Karpas-422 (cell line): Measurements from ENCODE around the gene IFIT1. TPM values are rescaled to one million over a fixed set of nuclear protein-coding genes. Genes with fewer than 3 reads are reported as not detected.
"Not testable (repeated sequence)": the region's sequence is repeated elsewhere in the genome, so short reads cannot be mapped to it uniquely, and the experiment has no call there.

Source experiments
- DNase-seq: peaks from one replicate; pipeline ENCODE4 v3.0.0-alpha.2; 2015
- H2AFZ ChIP-seq: fragments of 200-600 bp; sonication (generic); 2 replicates; pipeline ENCODE4 v1.6.1; 2014; ENCODE audit warnings: antibody characterized with exemption, low read length, mixed read lengths
- H3K27ac ChIP-seq: fragments of 200-600 bp; sonication (generic); 2 replicates; pipeline ENCODE4 v1.5.1; 2014; ENCODE audit warnings: mild to moderate bottlenecking, low read length, moderate library complexity
- H3K27me3 ChIP-seq: fragments of 200-600 bp; sonication (generic); 2 replicates; pipeline ENCODE4 v1.6.1; 2014; ENCODE audit warnings: low read length, mixed read lengths
- H3K36me3 ChIP-seq: fragments of 200-600 bp; sonication (generic); 2 replicates; pipeline ENCODE4 v1.6.1; 2014; ENCODE audit warnings: low read length, mixed read lengths; ENCODE audit not compliant: insufficient read depth
- H3K4me1 ChIP-seq: fragments of 200-600 bp; sonication (generic); 2 replicates; pipeline ENCODE4 v1.6.1; 2014; ENCODE audit warnings: mild to moderate bottlenecking, low read length, mixed read lengths
- H3K4me2 ChIP-seq: fragments of 200-600 bp; sonication (generic); 2 replicates; pipeline ENCODE4 v1.6.1; 2014; ENCODE audit warnings: low read length, low read depth, mild to moderate bottlenecking; ENCODE audit not compliant: poor library complexity, severe bottlenecking
- H3K4me3 ChIP-seq: fragments of 200-600 bp; sonication (generic); 2 replicates; pipeline ENCODE4 v1.5.1; 2014; ENCODE audit warnings: mild to moderate bottlenecking, antibody characterized with exemption, low read length, mixed read lengths
- H3K79me2 ChIP-seq: fragments of 200-600 bp; sonication (generic); 2 replicates; pipeline ENCODE4 v1.6.1; 2014; ENCODE audit warnings: mild to moderate bottlenecking, low read length, mixed read lengths
- H3K9ac ChIP-seq: fragments of 200-600 bp; sonication (generic); 2 replicates; pipeline ENCODE4 v1.6.0; 2014; ENCODE audit warnings: low read length
- H3K9me2 ChIP-seq: fragments of 200-600 bp; sonication (generic), shearing (Covaris generic); replicated peaks from 2 replicates; pipeline ENCODE4 v1.6.0; 2014; ENCODE audit warnings: mild to moderate bottlenecking, low read length, moderate library complexity; ENCODE audit not compliant: insufficient read depth
- H3K9me3 ChIP-seq: fragments of 300-700, 200-600 bp; sonication (generic); 2 replicates; pipeline ENCODE4 v1.6.1; 2014; ENCODE audit warnings: low read length, mixed read lengths
- H4K20me1 ChIP-seq: fragments of 200-600 bp; sonication (generic); 2 replicates; pipeline ENCODE4 v1.6.1; 2014; ENCODE audit warnings: mild to moderate bottlenecking, antibody characterized with exemption, low read length, low read depth; ENCODE audit not compliant: insufficient read depth
- total RNA-seq: library from RNA; depleted of rRNA; stranded (reverse); fragments of >200 nt; shearing (Covaris generic); gene quantifications from 2 replicates; pipeline ENCODE4 v1.2.3, GENCODE V29; 2014; ENCODE audit warnings: low replicate concordance

IFIT1 gene
- total RNA-seq, 1 experiment from 2014 or later: 0.30 TPM

- no peak overlapping the region for H3K9ac ChIP-seq
- no peak overlapping the region for H3K4me3 ChIP-seq
- no peaks in the 10 kb centered on the region for H3K79me2 ChIP-seq
- H3K36me3 ChIP-seq: no peaks in the 10 kb centered on the region
- no peaks in the 10 kb centered on the region for H3K4me1 ChIP-seq
- no peaks in the 10 kb centered on the region for H4K20me1 ChIP-seq
- H3K9me3 ChIP-seq: no peaks in the 10 kb centered on the region
- no peak overlapping the region for H2AFZ ChIP-seq
- no peaks in the 10 kb centered on the region for H3K27me3 ChIP-seq
- no peak overlapping the region for H3K27ac ChIP-seq
- H3K4me2 ChIP-seq: no peak overlapping the region
- H3K9me2 ChIP-seq: no peaks in the 10 kb centered on the region
- no peak for DNase-seq
Observed at GRCh38 chr10:89399956-89400355, 7.5 kb downstream of the IFIT1 start.

GRCh38 chr10:89403043-89403442, 10.6 kb downstream of the IFIT1 start:
- Histone ChIP-seq H3K27me3 (no peaks in the 10 kb centered on the region), H3K4me2 (no peak overlapping the region), H3K9ac (no peak overlapping the region), H3K4me1 (no peaks in the 10 kb centered on the region), H3K4me3 (no peak overlapping the region), H3K27ac (no peak overlapping the region), H3K36me3 (no peaks in the 10 kb centered on the region), H4K20me1 (no peaks in the 10 kb centered on the region), H3K79me2 (no peaks in the 10 kb centered on the region), H3K9me2 (no peaks in the 10 kb centered on the region), H2AFZ (no peak overlapping the region), H3K9me3 (no peaks in the 10 kb centered on the region)
- no peak for DNase-seq

- no peak overlapping the region for H3K4me3 ChIP-seq
- no peak for DNase-seq
- H3K9me3 ChIP-seq: no peaks in the 10 kb centered on the region
- no peaks in the 10 kb centered on the region for H3K79me2 ChIP-seq
- no peak overlapping the region for H3K9ac ChIP-seq
- H3K27ac ChIP-seq: no peak overlapping the region
- H3K27me3 ChIP-seq: no peaks in the 10 kb centered on the region
- no peaks in the 10 kb centered on the region for H3K9me2 ChIP-seq
- no peaks in the 10 kb centered on the region for H4K20me1 ChIP-seq
- H3K4me2 ChIP-seq: no peak overlapping the region
- no peaks in the 10 kb centered on the region for H3K4me1 ChIP-seq
- H2AFZ ChIP-seq: no peak overlapping the region
- H3K36me3 ChIP-seq: no peaks in the 10 kb centered on the region
Observed at GRCh38 chr10:89404104-89405047, 12.0 kb downstream of the IFIT1 start.

- not testable (repeated sequence) for DNase-seq, H3K4me3 ChIP-seq, H3K9me2 ChIP-seq, H3K27ac ChIP-seq, H2AFZ ChIP-seq, H3K9ac ChIP-seq, H3K4me1 ChIP-seq, H3K79me2 ChIP-seq, H3K36me3 ChIP-seq, H3K4me2 ChIP-seq, H3K9me3 ChIP-seq, H4K20me1 ChIP-seq, H3K27me3 ChIP-seq
Observed at GRCh38 chr10:89406178-89406577, 13.8 kb downstream of the IFIT1 start.

- H3K79me2 ChIP-seq, H3K4me1 ChIP-seq: not testable (repeated sequence)
Observed at GRCh38 chr10:89407792-89408191, 15.4 kb downstream of the IFIT1 start.

GRCh38 chr10:89409282-89409681, 16.9 kb downstream of the IFIT1 start:
- not testable (repeated sequence) for H3K4me2 ChIP-seq, H4K20me1 ChIP-seq, H3K9me2 ChIP-seq, H3K27me3 ChIP-seq, DNase-seq, H3K36me3 ChIP-seq, H3K79me2 ChIP-seq, H3K27ac ChIP-seq, H3K9me3 ChIP-seq, H3K9ac ChIP-seq, H3K4me3 ChIP-seq, H3K4me1 ChIP-seq, H2AFZ ChIP-seq

More at GRCh38 chr10:89407792-89408191, 15.4 kb downstream of the IFIT1 start:
- not testable (repeated sequence) for H3K9me2 ChIP-seq, DNase-seq, H3K9me3 ChIP-seq, H3K4me3 ChIP-seq, H3K9ac ChIP-seq, H3K27me3 ChIP-seq, H3K4me2 ChIP-seq, H3K36me3 ChIP-seq, H4K20me1 ChIP-seq, H2AFZ ChIP-seq, H3K27ac ChIP-seq

- not testable (repeated sequence) for H4K20me1 ChIP-seq, H3K36me3 ChIP-seq, H3K9ac ChIP-seq, H3K27ac ChIP-seq, H3K9me2 ChIP-seq, H3K4me2 ChIP-seq, DNase-seq, H2AFZ ChIP-seq, H3K4me3 ChIP-seq, H3K9me3 ChIP-seq, H3K4me1 ChIP-seq, H3K27me3 ChIP-seq, H3K79me2 ChIP-seq
Observed at GRCh38 chr10:89410551-89410950, 18.1 kb downstream of the IFIT1 start.

- not testable (repeated sequence) for H3K4me2 ChIP-seq, H3K4me3 ChIP-seq, H3K9ac ChIP-seq, H3K79me2 ChIP-seq, H3K27ac ChIP-seq, DNase-seq, H3K36me3 ChIP-seq, H3K9me2 ChIP-seq, H2AFZ ChIP-seq, H4K20me1 ChIP-seq, H3K27me3 ChIP-seq, H3K4me1 ChIP-seq, H3K9me3 ChIP-seq
Observed at GRCh38 chr10:89411135-89411534, 18.7 kb downstream of the IFIT1 start.
